ENCODE data around the gene LRIG3.

DNA sequence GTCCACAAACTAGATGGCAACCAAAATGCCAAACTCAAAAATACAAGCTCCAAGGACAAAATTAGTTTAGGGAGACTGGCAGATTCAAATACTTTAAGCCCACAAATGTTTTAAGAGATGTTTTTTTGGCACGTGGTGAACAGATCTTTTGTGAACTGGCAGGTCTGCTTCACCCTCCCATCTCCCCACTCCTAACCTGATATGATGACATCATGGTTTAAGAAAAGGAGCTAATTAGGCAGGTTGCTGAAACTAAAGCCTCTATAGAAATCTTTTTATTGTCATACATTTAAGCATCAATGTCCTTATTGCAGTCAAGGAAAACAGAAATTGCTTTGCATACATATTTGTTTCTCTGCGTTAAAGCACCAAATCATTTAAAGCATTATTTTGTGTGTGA is 5.8 kb downstream of the LRIG3 start:
- TF ChIP-seq, protein P1, sequence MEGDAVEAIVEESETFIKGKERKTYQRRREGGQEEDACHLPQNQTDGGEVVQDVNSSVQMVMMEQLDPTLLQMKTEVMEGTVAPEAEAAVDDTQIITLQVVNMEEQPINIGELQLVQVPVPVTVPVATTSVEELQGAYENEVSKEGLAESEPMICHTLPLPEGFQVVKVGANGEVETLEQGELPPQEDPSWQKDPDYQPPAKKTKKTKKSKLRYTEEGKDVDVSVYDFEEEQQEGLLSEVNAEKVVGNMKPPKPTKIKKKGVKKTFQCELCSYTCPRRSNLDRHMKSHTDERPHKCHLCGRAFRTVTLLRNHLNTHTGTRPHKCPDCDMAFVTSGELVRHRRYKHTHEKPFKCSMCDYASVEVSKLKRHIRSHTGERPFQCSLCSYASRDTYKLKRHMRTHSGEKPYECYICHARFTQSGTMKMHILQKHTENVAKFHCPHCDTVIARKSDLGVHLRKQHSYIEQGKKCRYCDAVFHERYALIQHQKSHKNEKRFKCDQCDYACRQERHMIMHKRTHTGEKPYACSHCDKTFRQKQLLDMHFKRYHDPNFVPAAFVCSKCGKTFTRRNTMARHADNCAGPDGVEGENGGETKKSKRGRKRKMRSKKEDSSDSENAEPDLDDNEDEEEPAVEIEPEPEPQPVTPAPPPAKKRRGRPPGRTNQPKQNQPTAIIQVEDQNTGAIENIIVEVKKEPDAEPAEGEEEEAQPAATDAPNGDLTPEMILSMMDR (IDR thresholded peaks at IDR 0.05), result no peak
- TF ChIP-seq POLR2A (IDR thresholded peaks at IDR 0.05), result no peak

Measured in heart left ventricle (tissue), 13 donors.